Right atrium auricular region (tissue), 2 donors: ENCODE measurements around the gene TBX20. TPM values are rescaled to one million over a fixed set of nuclear protein-coding genes. Genes with fewer than 3 reads are reported as not detected.
A peak's percentile ranks its signal among the peaks of the same experiment; 100 is the strongest.
"Not testable (repeated sequence)": the region's sequence is repeated elsewhere in the genome, so short reads cannot be mapped to it uniquely, and the experiment has no call there.

Experiments
- DNase-seq: peaks from one replicate; pipeline ENCODE4 v3.0.0-alpha.2; 2019; ENCODE audit warnings: low spot score
- H3K27ac ChIP-seq, 2 donors: fragments of 200-600 bp; sonication (generic); 1 replicate in 1 of 2; 2 replicates in 1 of 2; pipeline ENCODE4 v1.5.1; 2016 to 2019
- H3K27me3 ChIP-seq, 2 donors: fragments of 200-600 bp; sonication (generic); one replicate each; pipeline versions ENCODE4 v1.5.1 to v1.6.0; 2017 to 2019
- H3K36me3 ChIP-seq: fragments of 200-600 bp; sonication (generic); one replicate; pipeline ENCODE4 v1.5.1; 2016
- H3K4me1 ChIP-seq, 2 donors: fragments of 200-600 bp; sonication (generic); one replicate each; pipeline versions ENCODE4 v1.5.1 to v1.6.0; 2017 to 2019
- H3K4me3 ChIP-seq, 2 donors: fragments of 200-600 bp; sonication (generic); 1 replicate in 1 of 2; 2 replicates in 1 of 2; pipeline ENCODE4 v1.5.1; 2017 to 2019; ENCODE audit warnings: mild to moderate bottlenecking in 1 of 2, moderate library complexity in 1 of 2
- H3K9me3 ChIP-seq, 2 donors: fragments of 200-600 bp; sonication (generic); one replicate each; pipeline ENCODE4 v1.5.1; 2019
- total RNA-seq, 2 donors: library from RNA; depleted of rRNA; stranded (reverse); fragments of >200 nt; gene quantifications; one replicate each; pipeline ENCODE4 v1.1.0, GENCODE V29; 2016
- TF ChIP-seq, protein P1 (sequence below), 2 donors: fragments of 200-600 bp; sonication (generic); IDR thresholded peaks; one replicate each; pipeline ENCODE4 v1.5.1; 2019; ENCODE audit warnings: antibody characterized with exemption in 2 of 2

TBX20 gene
- total RNA-seq, 2 donors from 2014 or later = 132 to 140 TPM

- Histone ChIP-seq H3K27ac (peak overlapping the region in 1 of 2 donors; percentile 52), H3K4me1 (peaks cover 0 to 20% of the 10 kb centered on the region in 2 donors)
- not testable (repeated sequence) for H3K4me3 ChIP-seq, H3K36me3 ChIP-seq, H3K9me3 ChIP-seq, H3K27me3 ChIP-seq, DNase-seq
Observed at GRCh38 chr7:35204850-35205249, 49.0 kb downstream of the TBX20 start.

DNA sequence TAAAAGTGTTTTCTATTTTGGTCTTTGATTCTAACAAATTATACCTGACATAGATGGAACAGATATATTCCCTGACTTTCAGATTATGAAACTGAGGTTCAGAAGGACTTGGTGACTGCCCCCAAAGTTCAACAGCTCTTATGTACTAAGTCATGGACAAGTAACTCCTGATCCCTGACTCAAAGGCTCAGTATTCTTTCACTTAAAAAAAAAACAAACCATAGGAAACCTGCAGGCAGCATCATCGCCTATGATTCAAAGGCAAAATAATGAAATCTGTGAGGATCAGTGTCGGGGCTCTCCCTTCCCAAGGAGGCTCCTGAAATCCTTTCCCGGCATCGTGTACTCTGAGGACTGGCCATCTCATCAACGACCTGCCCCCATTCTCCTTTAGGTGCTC is 49.9 kb downstream of the TBX20 start:
- H3K27ac ChIP-seq = peak overlapping the region in 1 of 2 donors; percentile 52
- H3K4me1 ChIP-seq = peaks cover 0 to 20% of the 10 kb centered on the region in 2 donors
- not testable (repeated sequence) for H3K27me3 ChIP-seq, H3K9me3 ChIP-seq, DNase-seq, H3K4me3 ChIP-seq, H3K36me3 ChIP-seq

DNA sequence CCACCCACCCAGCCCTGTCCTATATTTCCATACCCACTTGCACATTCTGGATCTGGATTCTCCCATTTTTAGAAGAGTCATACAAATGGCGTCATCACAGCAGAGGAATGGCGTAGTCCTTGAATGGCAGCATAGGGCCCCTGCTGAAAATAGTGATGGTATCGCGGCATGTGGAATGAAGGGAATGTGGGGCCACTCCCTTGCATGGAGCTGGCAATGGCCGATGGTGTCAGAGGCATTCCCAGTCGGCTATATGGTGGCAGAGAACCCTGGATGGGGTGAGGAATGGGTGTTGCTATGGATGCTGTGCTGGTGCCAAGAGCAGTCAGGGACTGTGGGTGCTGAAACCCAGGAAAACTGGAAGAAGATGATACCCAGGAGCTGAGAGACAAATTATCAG is 51.5 kb downstream of the TBX20 start:
- not testable (repeated sequence) for H3K36me3 ChIP-seq, H3K4me3 ChIP-seq, DNase-seq, H3K9me3 ChIP-seq, H3K27me3 ChIP-seq
- peaks cover 0 to 20% of the 10 kb centered on the region in 2 donors for H3K4me1 ChIP-seq
- peak overlapping the region in 1 of 2 donors; percentile 61 for H3K27ac ChIP-seq

DNA sequence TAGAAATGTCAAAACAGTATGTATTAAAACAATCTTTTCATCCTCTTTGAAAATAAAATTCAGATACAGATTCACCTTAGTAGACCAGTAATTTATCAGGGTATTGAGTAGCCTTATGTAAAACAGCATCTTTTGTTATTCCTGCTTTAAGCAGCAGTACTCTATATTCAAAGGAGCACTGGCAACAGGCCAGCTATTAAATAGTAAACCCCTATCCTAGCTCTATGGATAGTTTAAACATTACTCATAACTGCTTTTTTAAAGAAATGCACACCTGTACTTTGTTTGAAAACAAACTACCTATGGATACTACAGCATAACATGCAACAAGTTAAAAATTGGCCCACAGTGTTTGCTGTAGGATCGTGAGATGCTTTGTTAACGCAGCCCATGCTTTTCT is 53.7 kb downstream of the TBX20 start:
- H3K4me1 ChIP-seq = peaks cover 0 to 18% of the 10 kb centered on the region in 2 donors
- H3K4me3 ChIP-seq, H3K27me3 ChIP-seq, H3K9me3 ChIP-seq, H3K36me3 ChIP-seq, H3K27ac ChIP-seq, DNase-seq: not testable (repeated sequence)

GRCh38 chr7:35198370-35199140 is 55.3 kb downstream of the TBX20 start:
- not testable (repeated sequence) for H3K36me3 ChIP-seq, H3K9me3 ChIP-seq, H3K27me3 ChIP-seq, H3K4me1 ChIP-seq, H3K4me3 ChIP-seq, DNase-seq
- peak overlapping the region; percentile 48 to 76 for H3K27ac ChIP-seq

DNA sequence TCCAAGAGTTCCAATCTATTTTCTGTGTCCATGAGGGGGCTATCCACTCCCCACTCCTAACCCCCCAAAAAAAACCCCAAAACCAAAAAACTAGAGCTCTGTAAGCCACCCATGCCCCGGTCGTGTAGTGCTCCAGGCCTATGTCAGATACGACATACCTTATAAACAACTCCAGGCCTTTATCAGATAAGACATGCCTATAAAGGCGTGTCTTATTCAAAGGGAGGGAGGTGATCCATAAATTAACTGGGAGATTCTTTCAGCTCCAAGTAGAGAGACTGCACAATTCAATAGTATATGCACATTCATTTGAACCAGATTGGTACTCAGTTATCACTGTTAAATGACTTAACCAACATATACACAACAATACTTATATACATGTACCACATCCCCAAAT is 62.3 kb downstream of the TBX20 start:
- H3K4me1 ChIP-seq, H3K4me3 ChIP-seq, H3K27me3 ChIP-seq, DNase-seq, H3K36me3 ChIP-seq, H3K9me3 ChIP-seq, H3K27ac ChIP-seq: not testable (repeated sequence)

DNA sequence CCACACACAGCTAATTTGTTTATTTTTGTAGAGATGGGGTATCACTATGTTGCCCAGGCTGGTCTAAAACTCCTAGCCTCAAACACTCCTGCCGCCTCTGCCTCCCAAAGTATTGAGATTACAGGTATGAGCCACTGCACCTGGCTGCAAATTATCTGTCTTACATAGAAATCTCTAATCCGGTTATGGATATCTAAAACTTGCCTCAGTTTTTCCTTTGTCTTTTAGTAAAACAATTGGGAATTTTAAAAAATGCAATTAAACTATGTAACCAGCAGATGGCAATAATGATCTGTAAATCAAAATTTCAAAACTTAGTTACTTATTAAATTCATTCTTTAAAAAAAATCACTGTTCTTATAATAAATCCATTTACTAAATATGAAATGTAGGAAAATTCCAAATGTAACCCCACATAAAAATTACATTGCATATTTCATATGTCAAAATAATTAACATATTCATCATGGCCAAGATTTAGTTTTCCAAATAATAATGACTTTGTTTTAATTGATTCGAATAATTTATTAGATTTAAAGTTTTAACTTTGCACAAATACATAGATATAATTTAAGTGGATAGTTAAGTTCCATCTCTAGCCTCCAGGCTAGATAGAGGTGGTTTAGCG is 63.6 kb downstream of the TBX20 start:
- not testable (repeated sequence) for H3K27me3 ChIP-seq, H3K4me1 ChIP-seq, H3K27ac ChIP-seq, H3K9me3 ChIP-seq, H3K36me3 ChIP-seq, H3K4me3 ChIP-seq, DNase-seq
- TF ChIP-seq, protein P1, sequence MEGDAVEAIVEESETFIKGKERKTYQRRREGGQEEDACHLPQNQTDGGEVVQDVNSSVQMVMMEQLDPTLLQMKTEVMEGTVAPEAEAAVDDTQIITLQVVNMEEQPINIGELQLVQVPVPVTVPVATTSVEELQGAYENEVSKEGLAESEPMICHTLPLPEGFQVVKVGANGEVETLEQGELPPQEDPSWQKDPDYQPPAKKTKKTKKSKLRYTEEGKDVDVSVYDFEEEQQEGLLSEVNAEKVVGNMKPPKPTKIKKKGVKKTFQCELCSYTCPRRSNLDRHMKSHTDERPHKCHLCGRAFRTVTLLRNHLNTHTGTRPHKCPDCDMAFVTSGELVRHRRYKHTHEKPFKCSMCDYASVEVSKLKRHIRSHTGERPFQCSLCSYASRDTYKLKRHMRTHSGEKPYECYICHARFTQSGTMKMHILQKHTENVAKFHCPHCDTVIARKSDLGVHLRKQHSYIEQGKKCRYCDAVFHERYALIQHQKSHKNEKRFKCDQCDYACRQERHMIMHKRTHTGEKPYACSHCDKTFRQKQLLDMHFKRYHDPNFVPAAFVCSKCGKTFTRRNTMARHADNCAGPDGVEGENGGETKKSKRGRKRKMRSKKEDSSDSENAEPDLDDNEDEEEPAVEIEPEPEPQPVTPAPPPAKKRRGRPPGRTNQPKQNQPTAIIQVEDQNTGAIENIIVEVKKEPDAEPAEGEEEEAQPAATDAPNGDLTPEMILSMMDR (IDR thresholded peaks at IDR 0.05) = peak in 1 of 2 donors; percentile 37

DNA sequence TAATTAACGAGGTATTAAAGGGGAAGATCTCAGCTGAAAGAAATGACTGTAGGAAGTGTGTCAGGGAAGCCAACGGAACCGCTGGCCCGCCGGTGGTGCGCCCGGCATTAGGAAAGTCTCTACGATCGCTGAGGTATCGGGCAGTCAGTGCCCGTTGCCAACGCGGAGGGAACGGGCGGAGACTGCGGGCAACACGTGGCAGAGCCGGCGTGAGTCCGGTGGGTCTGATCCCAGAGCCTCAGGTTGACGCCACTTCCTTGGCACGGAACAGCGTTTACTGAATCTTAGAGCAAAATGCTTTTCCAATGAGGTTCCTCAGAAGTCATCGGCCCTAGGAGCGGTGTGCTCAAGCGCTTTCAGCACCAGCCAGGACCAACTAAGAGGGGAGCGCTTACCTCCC is 67.1 kb downstream of the TBX20 start:
- not testable (repeated sequence) for H3K36me3 ChIP-seq, H3K27me3 ChIP-seq, H3K4me1 ChIP-seq, H3K9me3 ChIP-seq
- Histone ChIP-seq H3K4me3 (peak overlapping the region; percentile 53 to 57), H3K27ac (peak overlapping the region; percentile 75 to 92)
- DNase-seq = peak; percentile 72

DNA sequence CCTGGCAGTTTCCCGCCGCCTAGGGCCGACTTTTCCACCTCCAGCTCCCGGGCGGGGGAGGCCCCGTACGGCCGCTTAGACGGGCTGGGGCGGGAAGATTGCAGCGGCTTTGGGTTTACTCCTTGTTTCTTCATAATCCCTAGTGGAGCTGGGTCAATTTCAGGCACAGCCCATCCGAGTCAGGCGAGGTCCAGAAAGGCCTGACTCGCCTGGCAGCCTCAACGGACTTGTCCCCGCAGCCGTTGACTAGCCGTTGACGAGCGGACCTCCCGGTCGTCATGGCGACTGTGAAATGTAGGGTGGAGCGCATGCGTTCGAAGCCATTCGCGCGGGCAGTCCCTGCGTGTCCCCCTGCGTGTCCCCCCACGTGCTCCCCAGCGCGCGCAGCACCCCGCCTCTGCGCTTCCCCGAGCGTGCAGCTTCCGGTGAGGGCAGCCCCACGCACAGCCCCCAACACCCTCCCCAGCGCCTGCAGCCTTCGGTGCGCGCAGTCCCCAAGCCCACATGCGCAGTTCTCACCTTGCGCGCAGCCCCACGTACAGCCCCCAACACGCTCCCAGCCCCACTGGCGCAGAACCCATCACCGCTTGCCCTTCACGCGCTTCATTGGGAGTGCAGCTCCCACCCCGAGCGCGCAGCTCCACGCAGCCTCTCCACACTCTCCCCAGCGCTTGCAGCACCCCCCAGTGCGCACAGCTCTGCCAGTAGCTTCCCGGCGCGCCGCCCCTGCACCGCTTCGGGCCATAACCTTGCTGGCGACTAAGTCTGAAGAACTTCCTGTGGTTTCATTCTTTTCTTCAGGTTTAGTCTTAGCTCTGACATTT is 67.8 kb downstream of the TBX20 start:
- H3K27ac ChIP-seq = peak overlapping the region; percentile 75 to 92
- H3K4me1 ChIP-seq = no peaks in the 10 kb centered on the region
- DNase-seq = peak; percentile 72
- no peaks in the 10 kb centered on the region for H3K36me3 ChIP-seq
- TF ChIP-seq, protein P1 (IDR thresholded peaks at IDR 0.05) = peak in 1 of 2 donors; percentile 31
- no peaks in the 10 kb centered on the region for H3K9me3 ChIP-seq
- H3K4me3 ChIP-seq = peak overlapping the region; percentile 53 to 57
- H3K27me3 ChIP-seq = no peaks in the 10 kb centered on the region

DNA sequence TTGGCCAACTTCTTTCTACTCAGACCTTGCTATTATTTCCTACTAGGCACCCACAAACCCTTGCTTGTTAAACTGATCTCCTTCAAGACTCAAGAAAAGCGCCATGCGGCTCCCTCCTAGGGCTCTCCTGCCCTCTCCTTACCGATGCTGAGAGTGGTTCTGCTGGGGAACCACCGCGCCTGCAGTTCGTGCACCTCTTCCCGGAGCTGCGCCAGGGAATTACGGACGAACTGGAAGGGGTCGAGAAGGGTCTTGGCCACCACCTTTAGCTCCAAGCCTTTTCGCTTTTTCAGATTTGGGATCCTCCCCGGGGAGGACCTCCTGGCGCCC is 68.4 kb downstream of the TBX20 start:
- not testable (repeated sequence) for H3K36me3 ChIP-seq, H3K4me1 ChIP-seq, H3K27me3 ChIP-seq, DNase-seq, H3K9me3 ChIP-seq
- peak overlapping the region; percentile 53 to 57 for H3K4me3 ChIP-seq
- peak overlapping the region; percentile 75 to 92 for H3K27ac ChIP-seq

GRCh38 chr7:35184961-35185360 is 68.9 kb downstream of the TBX20 start:
- not testable (repeated sequence) for H3K9me3 ChIP-seq, H3K36me3 ChIP-seq, H3K4me1 ChIP-seq, H3K27me3 ChIP-seq, DNase-seq
- Histone ChIP-seq H3K27ac (peak overlapping the region; percentile 75 to 92), H3K4me3 (peak overlapping the region; percentile 53 to 57)

DNA sequence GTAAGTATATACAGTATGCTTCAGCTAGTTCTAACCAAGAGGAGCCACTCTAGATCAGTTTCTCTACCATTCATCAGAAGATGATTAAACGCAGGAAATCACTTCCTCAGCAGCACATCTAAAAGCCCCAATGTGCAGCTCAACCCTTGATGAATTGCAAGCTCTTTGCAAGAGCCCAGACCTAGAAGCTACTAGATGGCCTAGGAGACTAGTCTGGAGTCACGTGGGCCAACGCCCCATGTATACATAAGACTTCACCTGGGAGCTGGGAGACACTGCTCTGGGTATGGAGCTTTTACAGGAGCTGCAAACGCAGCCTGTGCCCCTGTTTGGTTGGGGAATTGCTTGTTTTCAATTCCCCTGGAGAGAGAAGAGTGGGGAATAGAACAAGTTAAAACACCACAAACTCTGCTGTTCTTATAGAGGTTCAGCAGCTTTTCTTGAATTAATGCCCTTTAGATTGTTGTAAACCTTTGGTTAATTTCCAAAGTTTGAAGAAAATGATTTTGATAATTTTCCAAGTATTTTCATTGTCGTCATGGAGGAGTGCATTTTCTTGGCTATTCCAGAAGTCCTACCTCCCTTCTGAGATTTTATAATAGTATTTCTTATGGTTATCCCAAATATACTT is 69.9 kb downstream of the TBX20 start:
- H3K4me1 ChIP-seq, H3K27me3 ChIP-seq, H3K36me3 ChIP-seq, DNase-seq, H3K9me3 ChIP-seq: not testable (repeated sequence)
- peak overlapping the region; percentile 55 to 66 for H3K27ac ChIP-seq
- peak overlapping the region; percentile 11 to 53 for H3K4me3 ChIP-seq
